Right renal cortex interstitium (tissue), 3 donors: ENCODE results near the gene GRIP2. TPM values are rescaled to one million over a fixed set of nuclear protein-coding genes. Genes with fewer than 3 reads are reported as not detected.

ENCODE experiments used
- DNase-seq, 3 donors: peaks; one replicate each; pipeline ENCODE4 v3.0.0-alpha.2; 2013; ENCODE audit warnings: low read depth in 3 of 3, low spot score in 2 of 3
- polyA plus RNA-seq, 3 donors: library from polyadenylated mRNA; unstranded; fragments of 120-200 nt; gene quantifications; one replicate each; pipeline ENCODE4 v1.2.1, GENCODE V29; 2013; ENCODE audit not compliant: insufficient read length in 3 of 3

GRIP2 gene
- polyA plus RNA-seq, 3 donors, result 0.67 to 1.0 (median 0.90) TPM

- DNase-seq, result no peak
Observed at GRCh38 chr3:14541646-14542045, 1.5 kb upstream of the GRIP2 start.

GRCh38 chr3:14540821-14541385 is 761 bp upstream of the GRIP2 start:
- DNase-seq, result no peak

- DNase-seq, result no peak
Observed at GRCh38 chr3:14539384-14539741, 779 bp downstream of the GRIP2 start.

GRCh38 chr3:14538451-14539088 is 1.6 kb downstream of the GRIP2 start:
- DNase-seq, result no peak

- DNase-seq, result no peak
Observed at GRCh38 chr3:14537590-14538450, 2.3 kb downstream of the GRIP2 start.

GRCh38 chr3:14536837-14537589 is 3.1 kb downstream of the GRIP2 start:
- DNase-seq, result no peak

- DNase-seq, result no peak
Observed at GRCh38 chr3:14536055-14536815, 3.9 kb downstream of the GRIP2 start.

GRCh38 chr3:14535616-14536015 is 4.5 kb downstream of the GRIP2 start:
- DNase-seq, result no peak

- DNase-seq, result no peak
Observed at GRCh38 chr3:14534516-14535191, 5.5 kb downstream of the GRIP2 start.

- DNase-seq, result no peak
Observed at GRCh38 chr3:14533457-14533958, 6.6 kb downstream of the GRIP2 start.

GRCh38 chr3:14532691-14533456 is 7.3 kb downstream of the GRIP2 start:
- DNase-seq, result no peak

GRCh38 chr3:14531856-14532395 is 8.2 kb downstream of the GRIP2 start:
- no peak for DNase-seq

GRCh38 chr3:14528081-14528480 is 12.1 kb downstream of the GRIP2 start:
- no peak for DNase-seq

GRCh38 chr3:14525685-14526631 is 14.2 kb downstream of the GRIP2 start:
- DNase-seq, result no peak

- DNase-seq, result no peak
Observed at GRCh38 chr3:14524920-14525660, 15.1 kb downstream of the GRIP2 start.

GRCh38 chr3:14524311-14524711 is 15.8 kb downstream of the GRIP2 start:
- DNase-seq, result no peak

GRCh38 chr3:14523792-14524191 is 16.4 kb downstream of the GRIP2 start:
- no peak for DNase-seq
